RPMI8226 (cell line): Measurements from ENCODE around the gene CTSS.
"Not testable (repeated sequence)": the region's sequence is repeated elsewhere in the genome, so short reads cannot be mapped to it uniquely, and the experiment has no call there.

Source experiments
- DNase-seq: peaks from one replicate; pipeline ENCODE4 v3.0.0-alpha.2; 2015

CTSS gene

GRCh38 chr1:150765296-150765976, at the start of gene CTSS:
Gene CTSS, minus strand, starts transcription at chr1:150765778. Its CDS starts 1,015 bp downstream, at chr1:150764763.
- peak; percentile 73 for DNase-seq

DNA sequence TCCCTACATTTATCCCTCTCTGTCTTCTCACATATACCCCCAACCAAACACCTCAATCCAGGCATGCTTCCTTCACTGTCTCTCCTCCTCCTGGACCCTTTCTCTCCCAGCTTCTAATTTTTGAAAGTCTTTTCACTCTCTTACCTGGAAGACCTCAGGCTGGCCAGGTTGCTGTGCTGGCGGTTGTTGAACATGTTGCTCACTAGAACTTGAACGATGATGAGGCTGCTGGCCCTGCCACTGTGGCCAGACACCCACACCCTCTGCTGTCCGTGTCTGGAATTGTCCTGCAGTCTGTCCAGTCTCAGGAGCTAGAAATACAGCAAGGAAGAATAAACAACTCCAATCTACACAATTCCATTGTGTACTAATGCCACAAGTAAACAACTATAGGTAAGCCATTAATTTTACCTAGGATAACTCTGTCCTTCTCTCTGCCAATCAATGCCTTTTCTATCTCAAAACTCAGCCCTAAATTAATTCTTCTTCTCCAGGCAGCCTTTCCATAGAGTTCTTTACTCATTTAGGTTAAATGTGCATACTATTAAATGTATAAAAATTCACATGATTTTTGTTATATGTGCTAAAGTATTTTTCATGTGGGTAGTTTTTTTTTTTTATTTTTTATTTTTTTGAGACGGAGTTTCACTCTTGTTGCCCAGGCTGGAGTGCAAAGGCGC, 47.6 kb upstream of the CTSS start:
- peak; percentile 61 for DNase-seq

GRCh38 chr1:150810958-150811659, 45.5 kb upstream of the CTSS start:
- no peak for DNase-seq

DNA sequence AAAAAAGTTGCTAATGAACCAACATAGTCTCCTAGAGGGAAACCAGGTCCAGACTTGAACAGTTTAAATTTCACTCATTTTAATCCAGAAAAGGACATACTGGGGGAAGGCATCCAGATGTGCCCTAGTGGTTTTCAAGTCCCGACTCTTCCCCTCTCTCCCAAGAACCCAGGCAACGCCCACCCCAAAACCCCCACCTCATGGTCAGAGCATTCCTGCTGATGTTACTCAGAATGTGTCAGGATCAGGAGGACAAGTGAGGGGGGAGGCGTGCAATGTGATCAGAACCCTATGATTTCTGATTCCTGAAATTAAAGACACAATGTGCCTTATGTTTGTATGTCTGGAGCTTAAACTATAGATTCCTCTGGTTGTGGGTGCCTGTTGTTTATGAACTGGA, 44.1 kb upstream of the CTSS start:
- DNase-seq, result no peak

DNA sequence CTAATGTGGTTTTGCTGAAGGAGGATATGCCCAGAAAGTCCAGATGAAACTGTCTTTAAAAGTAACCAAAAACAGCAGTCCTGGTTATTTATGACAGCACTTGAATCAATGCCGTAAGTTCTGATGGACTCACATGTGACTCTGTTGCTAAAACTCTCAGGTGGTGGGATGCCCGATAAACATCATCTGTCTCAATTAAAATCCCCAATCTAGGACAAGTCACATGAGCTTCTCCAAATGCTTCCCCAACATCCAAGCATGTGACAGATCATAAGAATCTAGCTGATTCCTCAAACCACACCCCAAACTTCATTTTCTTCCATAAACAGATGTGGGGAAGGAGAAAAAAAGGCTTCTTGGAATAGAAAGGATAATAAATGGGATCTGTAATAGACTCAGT, 43.3 kb upstream of the CTSS start:
- DNase-seq, result no peak

- DNase-seq, result no peak
Measured at GRCh38 chr1:150808121-150808520, 42.5 kb upstream of the CTSS start, which contains the start of gene CTSK. Gene CTSK, minus strand, starts transcription at chr1:150808260. Its CDS starts 1,455 bp downstream, at chr1:150806805.

DNA sequence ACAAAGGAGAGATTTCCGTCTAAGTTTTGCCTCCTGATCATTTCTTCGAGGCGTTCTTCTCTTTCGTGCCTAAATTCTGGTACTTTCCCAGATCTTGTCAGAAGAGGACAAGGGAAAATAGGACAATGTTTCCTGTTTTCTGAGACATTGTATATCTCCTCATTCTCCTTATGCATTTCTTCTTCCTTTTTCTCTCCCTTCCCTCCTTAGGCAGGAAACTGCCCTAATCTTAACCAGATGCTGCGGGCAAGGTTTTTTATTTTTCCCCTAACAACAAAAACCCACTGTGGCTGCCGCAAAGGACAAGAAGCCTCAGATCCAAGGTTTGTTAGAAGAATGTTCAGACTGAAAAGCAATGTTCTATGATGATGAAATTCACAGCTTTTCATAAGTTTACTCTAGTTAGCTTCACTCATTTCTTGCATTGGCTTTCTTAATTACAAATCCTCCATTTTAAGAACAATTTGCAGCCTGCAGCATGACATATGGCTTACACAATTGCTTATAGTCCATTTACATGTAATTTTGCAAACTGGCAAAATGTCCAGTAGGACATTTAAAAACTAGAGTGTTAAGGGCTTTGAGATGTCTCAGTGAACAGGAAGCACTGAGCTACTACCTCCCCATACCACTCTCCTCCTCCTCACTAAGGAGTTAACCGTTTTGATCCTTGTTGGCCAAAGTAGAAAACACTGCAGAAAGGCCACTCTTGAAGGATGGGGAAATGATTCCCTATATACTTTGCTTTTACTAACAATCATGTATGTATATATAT, 41.9 kb upstream of the CTSS start:
- no peak for DNase-seq

- no peak for DNase-seq
Measured at GRCh38 chr1:150805899-150806298, 40.3 kb upstream of the CTSS start.

DNA sequence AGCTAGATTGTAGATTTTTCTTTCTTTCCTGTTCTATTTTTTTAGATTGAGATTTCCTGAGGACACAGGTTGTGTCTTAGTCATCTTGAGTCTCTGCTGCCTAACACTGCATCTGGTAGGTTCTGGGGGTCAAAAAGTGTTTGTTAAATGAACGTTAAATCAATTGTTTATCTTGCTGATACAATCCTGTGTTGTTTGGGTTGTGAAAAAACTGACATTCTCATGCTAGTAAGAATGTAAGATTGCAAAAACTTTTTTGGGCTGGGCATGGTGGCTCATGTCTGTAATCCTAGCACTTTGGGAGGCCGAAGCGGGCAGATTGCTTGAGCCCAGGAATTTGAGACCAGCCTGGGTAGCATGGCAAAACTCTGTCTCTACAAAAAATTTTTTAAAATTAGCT, 39.1 kb upstream of the CTSS start:
- no peak for DNase-seq

GRCh38 chr1:150799089-150799488, 33.5 kb upstream of the CTSS start:
- DNase-seq, result no peak

DNA sequence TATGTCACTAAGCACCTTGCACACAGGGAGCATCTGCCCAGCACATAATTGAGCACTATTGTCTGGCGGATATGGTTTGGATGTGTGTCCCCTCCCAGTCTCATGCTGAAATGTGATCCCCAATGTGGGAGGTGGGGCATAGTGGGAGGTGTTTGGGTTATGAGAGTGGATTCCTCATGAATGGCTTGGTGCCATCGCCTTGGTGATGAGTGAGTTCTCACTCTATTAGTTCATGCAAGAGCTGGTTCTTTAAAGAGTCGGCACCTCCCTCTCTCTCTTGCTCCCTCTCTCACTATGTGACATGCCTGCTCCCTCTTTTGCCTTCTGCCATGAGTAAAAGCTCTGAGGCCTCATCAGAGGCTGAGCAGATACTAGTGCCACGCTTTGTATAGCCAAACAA, 32.9 kb upstream of the CTSS start:
- DNase-seq, result no peak

- no peak for DNase-seq
Measured at GRCh38 chr1:150796374-150796773, 30.8 kb upstream of the CTSS start.

- not testable (repeated sequence) for DNase-seq
Measured at GRCh38 chr1:150793778-150794177, 28.2 kb upstream of the CTSS start.

GRCh38 chr1:150793221-150793620, 27.6 kb upstream of the CTSS start:
- DNase-seq, result no peak

DNA sequence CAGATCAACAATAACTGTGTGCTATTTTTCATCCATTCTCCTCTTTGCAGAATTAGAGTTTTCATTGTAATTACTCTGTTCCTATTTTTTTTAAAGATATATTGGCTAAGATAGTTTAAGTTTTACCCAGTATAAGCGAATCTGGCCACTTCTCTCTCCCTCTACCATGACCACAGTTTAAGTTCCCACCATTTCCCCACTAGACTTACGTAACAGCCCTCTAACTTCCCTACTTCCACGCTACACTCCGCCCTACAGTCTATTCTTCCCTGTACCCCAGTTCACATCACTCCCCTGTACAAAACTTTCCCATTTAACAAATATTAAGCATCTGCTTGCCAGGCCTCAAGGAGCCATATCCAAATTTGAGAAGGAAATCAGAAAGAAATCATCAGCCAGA, 26.0 kb upstream of the CTSS start:
- DNase-seq, result no peak

GRCh38 chr1:150789396-150789795, 23.8 kb upstream of the CTSS start:
- no peak for DNase-seq

DNA sequence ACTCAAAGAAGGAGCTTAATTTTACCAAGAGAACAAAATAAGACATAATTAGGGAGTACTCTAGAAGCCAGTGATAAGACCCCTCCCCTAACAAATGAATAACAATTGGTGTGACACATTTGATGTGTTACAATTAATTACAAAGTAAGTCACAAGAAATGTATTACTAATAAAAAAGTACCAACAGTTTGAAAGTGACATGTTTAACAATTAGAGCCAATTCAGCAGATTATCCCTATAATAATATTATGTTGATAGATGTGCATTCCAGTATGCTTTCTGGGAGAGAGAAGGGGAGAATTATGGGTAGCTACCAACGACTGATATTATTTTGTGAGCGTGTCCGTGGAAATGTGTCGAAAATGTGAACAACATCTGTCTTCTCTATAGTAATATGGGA, 23.4 kb upstream of the CTSS start:
- DNase-seq, result no peak

- DNase-seq, result no peak
Measured at GRCh38 chr1:150787455-150787854, 21.9 kb upstream of the CTSS start.

DNA sequence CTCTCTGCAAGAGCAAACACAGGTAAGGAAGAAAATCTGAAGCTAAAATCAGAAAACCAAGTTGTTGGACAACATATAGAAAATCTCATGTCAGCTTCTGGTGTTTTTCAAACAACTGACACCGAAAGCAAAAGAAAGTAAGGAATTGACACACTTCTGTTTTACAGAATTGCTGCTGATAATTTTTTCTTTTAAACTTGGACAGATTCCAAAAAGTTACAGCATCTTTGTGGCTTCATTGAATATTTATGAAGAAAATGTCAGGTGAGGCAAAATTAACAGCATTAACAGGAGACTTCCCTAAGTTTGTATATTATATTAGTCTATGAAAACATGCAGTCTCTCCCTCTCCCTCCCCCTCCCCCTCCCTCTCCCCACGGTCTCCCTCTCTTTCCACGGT, 14.9 kb upstream of the CTSS start:
- no peak for DNase-seq

- no peak for DNase-seq
Measured at GRCh38 chr1:150778409-150778808, 12.8 kb upstream of the CTSS start.

- DNase-seq, result no peak
Measured at GRCh38 chr1:150777544-150777943, 12.0 kb upstream of the CTSS start.

GRCh38 chr1:150775931-150776505, 10.4 kb upstream of the CTSS start:
- DNase-seq, result not testable (repeated sequence)

DNA sequence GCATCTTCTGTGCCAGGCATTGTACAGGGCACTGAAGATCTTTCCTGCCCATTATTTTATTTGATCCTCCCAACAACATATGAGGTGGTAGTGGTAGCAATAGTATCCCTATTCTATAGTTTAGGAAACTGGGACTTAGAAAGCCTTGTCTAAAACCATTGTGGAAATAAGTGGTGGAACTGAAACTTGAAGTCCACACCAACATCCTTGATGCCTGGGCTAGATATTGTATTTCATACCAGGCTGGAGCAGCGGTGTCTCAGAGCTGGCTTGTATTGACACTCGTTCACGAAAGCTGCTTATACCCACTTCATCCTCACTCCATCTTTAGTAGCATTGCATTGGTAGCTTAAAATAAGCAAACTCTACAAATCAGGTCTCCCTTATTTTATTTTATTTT, 9.7 kb upstream of the CTSS start:
- no peak for DNase-seq
